ENCODE results near the gene MDFIC. TPM values are rescaled to one million over a fixed set of nuclear protein-coding genes. Genes with fewer than 3 reads are reported as not detected.

MDFIC gene
- total RNA-seq, 1 donor from 2014 or later, result 7.1 TPM

GRCh38 chr7:115008465-115009114, 86.7 kb downstream of the MDFIC start:
- no peak overlapping the region for H3K9ac ChIP-seq
- peaks cover 28% of the 10 kb centered on the region for H3K4me1 ChIP-seq
- peaks cover 12% of the 10 kb centered on the region for H3K27me3 ChIP-seq
- no peaks in the 10 kb centered on the region for H3K79me2 ChIP-seq (ENCODE audit: low read depth)
- H3K27ac ChIP-seq, result no peak overlapping the region
- Mint-ChIP-seq H3K27me3 (ENCODE audit: insufficient read depth, low read depth) (no peaks in the 10 kb centered on the region), H3K36me3 (no peaks in the 10 kb centered on the region), H3K4me1 (peaks cover 41% of the 10 kb centered on the region), H3K27ac (no peak overlapping the region), H3K4me3 (no peak overlapping the region), H3K9me3 (no peaks in the 10 kb centered on the region)
- H4K20me1 ChIP-seq (ENCODE audit: low read depth), result no peaks in the 10 kb centered on the region
- no peaks in the 10 kb centered on the region for H3K36me3 ChIP-seq
- no peaks in the 10 kb centered on the region for H3F3A ChIP-seq (ENCODE audit: low read depth)
- TF ChIP-seq EZH2 (IDR thresholded peaks at IDR 0.05), result no peak
- no peak for TF ChIP-seq EZH2phosphoT487 (IDR thresholded peaks at IDR 0.05)
- no peak for TF ChIP-seq CTCF (IDR thresholded peaks at IDR 0.05)
- no peaks in the 10 kb centered on the region for H3K9me3 ChIP-seq (ENCODE audit: low read depth)
- H3K4me3 ChIP-seq, result no peak overlapping the region
- no peak overlapping the region for H3K4me2 ChIP-seq
- no peak overlapping the region for H2AFZ ChIP-seq (replicated peaks)
- DNase-seq (ENCODE audit: low spot score), result no peak

GRCh38 chr7:115009139-115009538, 87.2 kb downstream of the MDFIC start:
- no peaks in the 10 kb centered on the region for H3K9me3 ChIP-seq (ENCODE audit: low read depth)
- no peaks in the 10 kb centered on the region for H3F3A ChIP-seq (ENCODE audit: low read depth)
- H3K9ac ChIP-seq, result no peak overlapping the region
- H4K20me1 ChIP-seq (ENCODE audit: low read depth), result no peaks in the 10 kb centered on the region
- H3K27ac Mint-ChIP-seq, result peak overlapping the region; percentile 76
- H3K36me3 Mint-ChIP-seq, result no peaks in the 10 kb centered on the region
- peaks cover 28% of the 10 kb centered on the region for H3K4me1 ChIP-seq
- no peaks in the 10 kb centered on the region for H3K36me3 ChIP-seq
- H3K4me2 ChIP-seq, result peak overlapping the region; percentile 41
- DNase-seq (ENCODE audit: low spot score), result no peak
- no peak overlapping the region for H2AFZ ChIP-seq (replicated peaks)
- no peaks in the 10 kb centered on the region for H3K27me3 Mint-ChIP-seq (ENCODE audit: insufficient read depth, low read depth)
- no peaks in the 10 kb centered on the region for H3K79me2 ChIP-seq (ENCODE audit: low read depth)
- H3K4me1 Mint-ChIP-seq, result peaks cover 40% of the 10 kb centered on the region
- TF ChIP-seq CTCF (IDR thresholded peaks at IDR 0.05), result no peak
- no peak overlapping the region for H3K4me3 ChIP-seq
- H3K9me3 Mint-ChIP-seq, result no peaks in the 10 kb centered on the region
- H3K4me3 Mint-ChIP-seq, result no peak overlapping the region
- H3K27ac ChIP-seq, result peak overlapping the region; percentile 35
- peaks cover 12% of the 10 kb centered on the region for H3K27me3 ChIP-seq

GRCh38 chr7:115009736-115010440, 88.0 kb downstream of the MDFIC start:
- TF ChIP-seq EZH2phosphoT487 (IDR thresholded peaks at IDR 0.05) (no peak), EZH2 (IDR thresholded peaks at IDR 0.05) (no peak), CTCF (IDR thresholded peaks at IDR 0.05) (no peak)
- Histone ChIP-seq H3K27ac (peak overlapping the region; percentile 35), H3K27me3 (peaks cover 8% of the 10 kb centered on the region), H3K79me2 (ENCODE audit: low read depth) (no peaks in the 10 kb centered on the region), H3K4me2 (peak overlapping the region; percentile 41), H3K9me3 (ENCODE audit: low read depth) (no peaks in the 10 kb centered on the region), H4K20me1 (ENCODE audit: low read depth) (no peaks in the 10 kb centered on the region), H3F3A (ENCODE audit: low read depth) (no peaks in the 10 kb centered on the region), H3K4me3 (no peak overlapping the region), H3K9ac (no peak overlapping the region), H2AFZ (replicated peaks) (no peak overlapping the region), H3K4me1 (peaks cover 28% of the 10 kb centered on the region), H3K36me3 (no peaks in the 10 kb centered on the region)
- no peak overlapping the region for H3K4me3 Mint-ChIP-seq
- H3K27ac Mint-ChIP-seq, result peak overlapping the region; percentile 76
- H3K4me1 Mint-ChIP-seq, result peaks cover 40% of the 10 kb centered on the region
- H3K9me3 Mint-ChIP-seq, result no peaks in the 10 kb centered on the region
- H3K36me3 Mint-ChIP-seq, result no peaks in the 10 kb centered on the region
- DNase-seq (ENCODE audit: low spot score), result no peak
- no peaks in the 10 kb centered on the region for H3K27me3 Mint-ChIP-seq (ENCODE audit: insufficient read depth, low read depth)
